ENCODE measurements around the gene ACVR1B.

The ACVR1B gene

GRCh38 chr12:52003591-52003990 is 52.1 kb downstream of the ACVR1B start:
- DNase-seq (ENCODE audit: low read depth in 1 of 2, low spot score in 1 of 2), result no peak

DNA sequence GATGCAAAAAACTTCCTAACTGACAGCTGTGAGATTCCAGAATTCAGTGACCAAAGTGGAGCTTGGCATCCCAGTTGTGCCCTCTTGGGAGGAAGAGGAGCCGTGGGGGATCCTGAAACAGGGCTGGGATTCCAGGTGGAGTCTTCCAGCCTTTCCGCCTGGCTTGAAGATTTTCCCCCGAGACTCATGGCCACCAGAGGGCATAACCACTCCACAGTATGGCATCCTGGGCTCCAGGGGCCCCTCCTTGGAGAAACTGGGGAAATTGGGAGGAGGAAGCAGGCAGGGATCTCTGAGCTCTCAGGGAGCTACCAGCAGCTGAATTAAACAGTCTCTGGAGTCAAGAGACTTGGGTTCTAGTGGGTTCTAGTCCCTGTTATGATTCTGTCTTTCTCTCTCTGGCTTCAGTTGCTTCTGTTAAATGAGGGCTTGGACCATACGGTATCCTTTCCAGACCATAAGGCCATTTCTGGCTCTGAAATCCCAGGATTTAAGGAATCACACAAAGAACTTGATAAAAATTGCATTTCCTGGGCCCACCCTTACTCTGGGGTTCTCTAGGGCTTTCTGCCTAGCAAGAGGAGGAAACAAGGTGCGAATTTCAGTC is 52.6 kb downstream of the ACVR1B start:
- no peak for DNase-seq (ENCODE audit: low read depth in 1 of 2, low spot score in 1 of 2)

- no peak for DNase-seq (ENCODE audit: low read depth in 1 of 2, low spot score in 1 of 2)
These were observed 53.9 kb downstream of the ACVR1B start for GRCh38 chr12:52005218-52005902.

DNA sequence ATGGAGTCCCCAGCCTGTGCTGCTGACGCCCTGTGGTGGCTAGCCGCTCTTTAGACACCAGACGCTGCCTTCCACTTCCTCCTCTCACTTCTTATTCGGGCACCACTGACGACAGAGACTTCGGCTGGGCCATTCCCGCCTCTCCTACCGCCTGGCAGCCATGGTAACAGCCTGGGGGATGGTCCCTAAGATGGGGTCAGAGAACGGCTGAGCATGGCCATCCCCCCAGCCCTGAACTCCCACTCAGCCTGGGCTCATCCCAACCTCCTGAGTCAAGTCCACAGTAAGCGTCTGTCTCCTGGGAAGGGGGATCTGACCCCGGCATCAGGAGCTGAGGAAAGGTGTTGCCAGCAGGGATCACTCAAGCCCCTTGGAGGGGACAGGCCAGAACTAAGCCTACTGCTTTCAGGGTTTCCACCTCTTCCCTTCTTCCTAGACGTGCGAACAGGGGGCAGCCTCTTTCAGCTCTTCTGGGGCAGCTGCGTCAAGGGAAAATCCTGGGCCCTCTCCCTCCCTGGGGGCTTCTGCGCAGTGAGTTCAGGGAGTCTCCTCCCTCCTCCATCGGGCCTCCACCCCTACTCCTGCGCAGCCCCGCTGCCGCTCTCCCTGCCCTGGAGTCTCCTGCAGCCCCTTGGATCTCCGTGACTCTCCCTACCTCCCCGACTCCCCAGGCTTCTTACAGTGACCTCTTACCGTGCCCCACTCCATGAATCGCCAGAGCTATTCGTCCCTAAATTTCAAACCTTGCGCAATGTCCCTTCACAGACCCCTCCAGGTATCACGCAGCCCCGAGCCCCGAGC is 54.6 kb downstream of the ACVR1B start:
- DNase-seq (ENCODE audit: low read depth in 1 of 2, low spot score in 1 of 2), result no peak

DNA sequence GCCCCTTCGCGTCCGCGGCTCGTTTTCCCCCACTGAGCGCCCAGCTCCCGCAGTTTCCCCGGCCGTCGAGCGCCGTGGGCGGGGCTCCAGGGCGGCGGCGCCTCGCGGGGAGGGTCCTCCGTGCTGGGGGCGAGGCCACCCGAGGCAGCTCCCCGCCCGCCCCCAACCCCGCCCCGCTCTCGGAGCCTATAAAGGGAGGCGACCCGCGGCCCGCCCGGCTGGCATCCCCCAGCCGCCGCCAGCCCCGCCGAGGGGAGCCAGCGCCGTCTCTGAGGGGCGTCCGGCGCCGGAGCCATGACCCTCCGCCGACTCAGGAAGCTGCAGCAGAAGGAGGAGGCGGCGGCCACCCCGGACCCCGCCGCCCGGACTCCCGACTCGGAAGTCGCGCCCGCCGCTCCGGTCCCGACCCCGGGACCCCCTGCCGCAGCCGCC is 55.2 kb downstream of the ACVR1B start, which contains the start of gene TAMALIN:
TAMALIN (plus strand) TSS at position 221 of the 432 bp plus-strand sequence; CDS start at position 295, 74 bp downstream.
- peak; percentile 69 to 74 for DNase-seq (ENCODE audit: low read depth in 1 of 2, low spot score in 1 of 2)

DNA sequence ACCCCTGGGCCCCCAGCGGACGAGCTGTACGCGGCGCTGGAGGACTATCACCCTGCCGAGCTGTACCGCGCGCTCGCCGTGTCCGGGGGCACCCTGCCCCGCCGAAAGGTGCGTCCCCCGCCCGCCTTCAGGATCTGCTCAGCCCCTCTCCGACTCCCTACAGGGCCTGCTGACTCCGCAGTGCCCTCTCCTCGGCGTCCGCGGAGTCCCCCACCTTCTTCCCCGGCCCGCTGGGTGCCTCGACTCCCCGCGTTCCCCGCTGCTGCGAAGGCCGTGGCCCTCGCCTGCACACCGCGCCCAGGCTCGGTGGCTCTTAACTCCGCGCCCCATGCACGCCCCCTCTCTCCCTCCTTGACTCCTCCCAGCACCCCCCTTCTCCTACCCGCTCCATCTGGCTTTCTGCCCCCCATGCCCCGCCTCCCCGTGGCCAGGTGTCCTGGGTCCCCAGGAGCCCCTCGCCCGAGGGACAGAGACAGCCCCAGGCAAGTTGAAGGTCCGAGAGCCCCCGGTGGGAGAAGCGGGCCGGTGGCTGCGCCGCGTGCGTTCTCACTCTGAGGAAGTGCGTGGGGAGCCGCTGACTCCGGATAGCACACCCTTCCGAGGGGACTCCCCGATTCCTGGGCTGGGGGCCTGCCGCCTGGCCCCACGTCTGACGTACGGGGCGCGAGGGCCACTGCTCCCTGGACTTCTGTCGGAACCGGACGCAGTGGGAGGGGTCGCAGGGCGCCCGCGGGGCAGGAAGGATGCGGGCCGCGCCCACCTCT is 55.8 kb downstream of the ACVR1B start:
- peak in 1 of 2 donors; percentile 23 for DNase-seq (ENCODE audit: low read depth in 1 of 2, low spot score in 1 of 2)

GRCh38 chr12:52007982-52008510 is 56.5 kb downstream of the ACVR1B start:
- DNase-seq (ENCODE audit: low read depth in 1 of 2, low spot score in 1 of 2), result no peak

GRCh38 chr12:52009081-52009751 is 57.7 kb downstream of the ACVR1B start:
- DNase-seq (ENCODE audit: low read depth in 1 of 2, low spot score in 1 of 2), result no peak

- no peak for DNase-seq (ENCODE audit: low read depth in 1 of 2, low spot score in 1 of 2)
These were observed 58.7 kb downstream of the ACVR1B start for GRCh38 chr12:52010152-52010622.

- DNase-seq (ENCODE audit: low read depth in 1 of 2, low spot score in 1 of 2), result no peak
These were observed 59.4 kb downstream of the ACVR1B start for GRCh38 chr12:52010692-52011601.

GRCh38 chr12:52011602-52012214 is 60.2 kb downstream of the ACVR1B start:
- DNase-seq (ENCODE audit: low read depth in 1 of 2, low spot score in 1 of 2), result no peak

DNA sequence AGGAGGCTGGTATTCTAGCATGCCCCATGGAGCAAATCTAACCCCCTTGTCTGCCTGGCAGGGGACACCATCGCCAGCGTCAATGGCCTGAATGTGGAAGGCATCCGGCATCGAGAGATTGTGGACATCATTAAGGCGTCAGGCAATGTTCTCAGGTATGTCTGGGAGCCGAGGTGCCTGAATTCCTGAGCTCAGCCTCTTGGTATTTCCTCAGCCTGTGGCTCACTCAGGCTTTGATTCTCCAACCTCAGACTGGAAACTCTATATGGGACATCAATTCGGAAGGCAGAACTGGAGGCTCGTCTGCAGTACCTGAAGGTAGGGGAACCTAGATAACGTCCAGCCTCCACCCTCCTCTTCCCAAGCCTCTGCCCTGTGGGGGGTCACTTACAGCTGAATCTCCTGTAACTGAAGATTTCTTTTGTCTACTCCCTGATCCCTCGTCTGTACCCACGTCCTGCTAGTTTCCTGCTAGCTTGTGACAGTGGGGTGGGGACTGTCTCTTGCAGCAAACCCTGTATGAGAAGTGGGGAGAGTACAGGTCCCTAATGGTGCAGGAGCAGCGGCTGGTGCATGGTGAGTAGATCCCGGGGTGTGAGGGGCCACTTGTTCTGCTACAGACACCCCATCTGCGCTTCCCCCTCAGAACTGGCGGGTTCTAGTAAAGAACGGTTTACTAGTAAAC is 62.3 kb downstream of the ACVR1B start:
- DNase-seq (ENCODE audit: low read depth in 1 of 2, low spot score in 1 of 2), result no peak

DNA sequence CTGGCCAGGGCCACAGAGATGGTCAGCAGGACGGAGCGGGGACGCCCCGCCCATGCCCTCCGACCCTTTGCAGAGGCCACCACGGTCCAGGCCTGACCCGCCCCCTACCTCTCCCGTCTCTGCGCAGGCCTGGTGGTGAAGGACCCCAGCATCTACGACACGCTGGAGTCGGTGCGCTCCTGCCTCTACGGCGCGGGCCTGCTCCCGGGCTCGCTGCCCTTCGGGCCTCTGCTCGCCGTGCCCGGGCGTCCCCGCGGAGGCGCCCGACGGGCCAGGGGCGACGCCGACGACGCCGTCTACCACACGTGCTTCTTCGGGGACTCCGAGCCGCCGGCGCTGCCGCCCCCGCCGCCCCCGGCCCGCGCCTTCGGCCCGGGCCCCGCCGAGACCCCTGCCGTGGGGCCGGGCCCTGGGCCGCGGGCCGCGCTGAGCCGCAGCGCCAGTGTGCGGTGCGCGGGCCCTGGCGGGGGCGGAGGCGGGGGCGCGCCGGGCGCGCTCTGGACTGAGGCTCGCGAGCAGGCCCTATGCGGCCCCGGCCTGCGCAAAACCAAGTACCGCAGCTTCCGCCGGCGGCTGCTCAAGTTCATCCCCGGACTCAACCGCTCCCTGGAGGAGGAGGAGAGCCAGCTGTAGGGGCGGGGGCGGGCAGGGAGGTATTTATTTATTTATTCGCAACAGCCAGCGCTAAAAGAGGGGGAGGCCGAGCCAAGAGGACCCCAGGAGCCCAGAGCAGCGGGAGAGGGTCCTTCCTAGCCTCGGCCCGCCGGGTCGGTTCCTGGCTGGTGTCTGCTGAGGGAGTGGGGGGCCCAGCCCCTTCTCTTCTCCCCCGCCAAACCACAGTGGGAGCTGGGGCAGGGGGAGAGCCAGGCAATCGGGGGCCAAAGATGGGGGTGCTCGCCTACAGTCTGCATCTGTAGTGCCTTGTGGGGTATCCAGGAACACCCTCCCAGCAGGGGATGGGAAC is 63.4 kb downstream of the ACVR1B start:
- DNase-seq (ENCODE audit: low read depth in 1 of 2, low spot score in 1 of 2), result no peak

DNA sequence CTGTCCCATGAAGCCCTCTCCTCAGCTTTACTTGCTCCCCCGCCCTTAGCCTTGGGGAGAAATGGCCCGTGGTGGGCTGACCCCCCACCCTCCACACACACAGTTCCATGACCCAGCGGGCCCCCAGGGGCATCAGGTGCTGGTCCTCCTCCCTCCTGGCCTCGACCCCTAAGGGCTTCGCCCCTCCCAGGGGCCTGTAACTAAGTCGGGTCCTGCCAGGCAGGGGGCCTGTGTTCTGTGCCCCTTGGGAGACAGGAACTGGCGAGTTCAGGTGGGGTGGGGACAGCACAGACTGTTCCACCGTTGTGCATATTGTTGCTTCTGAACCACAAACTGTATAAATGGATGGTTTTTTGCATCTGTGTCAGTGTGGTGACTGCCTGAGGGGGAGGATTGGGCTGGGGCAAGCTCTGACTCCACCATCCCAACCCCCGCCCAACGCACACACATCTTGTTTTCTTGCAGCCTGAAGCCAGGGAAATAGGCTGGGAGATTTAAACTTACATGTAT is 64.1 kb downstream of the ACVR1B start:
- no peak for DNase-seq (ENCODE audit: low read depth in 1 of 2, low spot score in 1 of 2)

- DNase-seq (ENCODE audit: low read depth in 1 of 2, low spot score in 1 of 2), result no peak
These were observed 67.1 kb downstream of the ACVR1B start for GRCh38 chr12:52018433-52019112.

DNA sequence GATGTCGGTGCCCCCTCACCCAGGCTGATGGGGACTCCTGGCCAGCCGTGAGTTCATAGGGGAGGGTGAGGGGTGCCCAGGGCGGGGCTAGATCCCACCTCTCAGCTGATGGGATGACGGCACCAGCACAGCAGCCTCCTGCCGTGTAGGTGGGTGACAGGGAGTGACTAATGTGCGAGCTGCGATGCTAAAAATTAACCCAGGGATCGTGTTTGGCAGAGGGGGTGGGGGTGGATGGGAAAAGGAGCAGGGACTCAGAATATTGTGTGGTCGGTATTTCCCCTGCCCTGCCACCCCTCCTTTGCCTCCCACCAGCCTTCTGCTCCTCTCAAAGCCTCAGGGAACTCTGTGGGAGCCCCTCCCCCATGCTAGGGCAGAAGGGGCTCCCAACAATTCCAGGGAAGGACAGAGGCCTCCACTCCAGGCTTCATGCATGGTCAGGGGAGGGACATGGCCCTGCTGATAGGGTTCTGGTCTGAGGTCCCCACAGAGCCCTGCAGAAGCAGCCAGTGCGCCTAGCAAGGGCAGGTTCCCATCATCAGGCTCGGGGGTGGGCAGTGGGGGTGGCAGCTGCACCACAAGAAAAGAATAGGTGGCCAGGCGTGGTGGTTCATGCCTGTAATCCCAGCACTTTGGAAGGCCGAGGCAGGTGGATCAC is 67.7 kb downstream of the ACVR1B start:
- DNase-seq (ENCODE audit: low read depth in 1 of 2, low spot score in 1 of 2), result no peak
